Hippocampal formation (tissue), 2 donors: ENCODE measurements around the gene C11orf86.
A peak's percentile ranks its signal among the peaks of the same experiment; 100 is the strongest.
"Not testable (repeated sequence)": the region's sequence is repeated elsewhere in the genome, so short reads cannot be mapped to it uniquely, and the experiment has no call there.

Experiments
- DNase-seq, 2 donors: peaks; one replicate each; lab custom pipeline; 2025; lab: John Stamatoyannopoulos, UW

The C11orf86 gene

GRCh38 chr11:66974724-66975404 is at the start of gene C11orf86:
C11orf86 (plus strand) TSS chr11:66975304; CDS start chr11:66975363, 59 bp downstream.
- DNase-seq, result no peak

GRCh38 chr11:66929753-66930152 is 45.4 kb upstream of the C11orf86 start:
- DNase-seq, result no peak

- no peak for DNase-seq
These were observed 42.6 kb upstream of the C11orf86 start for GRCh38 chr11:66932543-66932942.

GRCh38 chr11:66933531-66933930 is 41.6 kb upstream of the C11orf86 start:
- DNase-seq, result no peak

- DNase-seq, result no peak
These were observed 39.9 kb upstream of the C11orf86 start for GRCh38 chr11:66934950-66935779.

- no peak for DNase-seq
These were observed 38.8 kb upstream of the C11orf86 start for GRCh38 chr11:66936311-66936711.

GRCh38 chr11:66937193-66937733 is 37.8 kb upstream of the C11orf86 start:
- DNase-seq, result no peak

- DNase-seq, result no peak
These were observed 36.4 kb upstream of the C11orf86 start for GRCh38 chr11:66938582-66939135.

- DNase-seq, result no peak
These were observed 25.0 kb upstream of the C11orf86 start for GRCh38 chr11:66950112-66950535.

GRCh38 chr11:66951135-66951534 is 24.0 kb upstream of the C11orf86 start:
- no peak for DNase-seq

GRCh38 chr11:66951927-66952337 is 23.2 kb upstream of the C11orf86 start:
- DNase-seq, result no peak

- DNase-seq, result no peak
These were observed 21.8 kb upstream of the C11orf86 start for GRCh38 chr11:66953081-66953833.

- peak in 1 of 2 donors; percentile 24 for DNase-seq
These were observed 18.3 kb upstream of the C11orf86 start for GRCh38 chr11:66956689-66957290.

GRCh38 chr11:66957971-66958231 is 17.2 kb upstream of the C11orf86 start:
- no peak for DNase-seq

- DNase-seq, result peak; percentile 100
These were observed 16.7 kb upstream of the C11orf86 start, which contains the start of gene PC for GRCh38 chr11:66958232-66958955. PC (minus strand) TSS chr11:66958383; CDS start chr11:66872159, 86,224 bp downstream.

GRCh38 chr11:66958956-66959274 is 16.2 kb upstream of the C11orf86 start:
- DNase-seq, result no peak

- not testable (repeated sequence) for DNase-seq
These were observed 13.4 kb upstream of the C11orf86 start for GRCh38 chr11:66961691-66962213.

GRCh38 chr11:66962247-66962646 is 12.9 kb upstream of the C11orf86 start:
- DNase-seq, result no peak

- no peak for DNase-seq
These were observed 12.3 kb upstream of the C11orf86 start for GRCh38 chr11:66962801-66963200.

- DNase-seq, result no peak
These were observed 10.6 kb upstream of the C11orf86 start for GRCh38 chr11:66964495-66964894.

- DNase-seq, result no peak
These were observed 8.8 kb upstream of the C11orf86 start for GRCh38 chr11:66966351-66966750.
